Gastrocnemius medialis (tissue), 4 donors: ENCODE measurements around the gene FRMD4B.

Experiments
- CTCF ChIP-seq, 5 experiments: fragments of 450-650 bp in 3 of 5; fragments of 200-600 bp in 2 of 5; sonication (generic) in 2 of 5; IDR thresholded peaks in 4 of 5; conservative IDR thresholded peaks in 1 of 5; 1 replicate in 4 of 5; 2 replicates in 1 of 5; pipeline ENCODE4 v1.5.1; 2016 to 2019; ENCODE audit warnings: antibody characterized with exemption in 5 of 5, mild to moderate bottlenecking in 3 of 5, moderate library complexity in 3 of 5
- POLR2A ChIP-seq, 2 donors: fragments of 450-650 bp; IDR thresholded peaks; one replicate each; pipeline ENCODE4 v1.6.1; 2017; ENCODE audit warnings: antibody characterized with exemption in 2 of 2, mild to moderate bottlenecking in 2 of 2, moderate library complexity in 2 of 2

- TF ChIP-seq CTCF (IDR thresholded peaks at IDR 0.05 in 4 of 5, conservative IDR thresholded peaks at IDR 0.05 in 1 of 5) (no peak), POLR2A (IDR thresholded peaks at IDR 0.05) (no peak)
These were observed 42.0 kb downstream of the FRMD4B start for GRCh38 chr3:69343875-69344274.
